CD14-positive monocyte (primary cell): ENCODE measurements around the gene SCGB1D2. TPM values are rescaled to one million over a fixed set of nuclear protein-coding genes. Genes with fewer than 3 reads are reported as not detected.

Experiments
- DNase-seq, 3 donors: peaks; one replicate each; pipeline ENCODE4 v3.0.0-alpha.2; 2011 to 2022
- H2AFZ ChIP-seq: 2 replicates; pipeline ENCODE4 v1.6.0; 2012; ENCODE audit warnings: mild to moderate bottlenecking, low read depth, low read length, inconsistent platforms; ENCODE audit not compliant: insufficient read depth, poor library complexity, severe bottlenecking
- H3K27ac ChIP-seq, 2 donors: 1 replicate in 1 of 2; 2 replicates in 1 of 2; pipeline ENCODE4 v1.5.1; 2012 to 2013; ENCODE audit warnings: low read length in 2 of 2, control low read depth in 1 of 2, inconsistent platforms in 1 of 2, low read depth in 1 of 2, mild to moderate bottlenecking in 1 of 2
- H3K27me3 ChIP-seq, 2 donors: one replicate each; pipeline versions ENCODE4 v1.6.0 to v1.6.1; 2011 to 2013; ENCODE audit warnings: low read length in 2 of 2; ENCODE audit not compliant: control insufficient read depth in 2 of 2, insufficient read depth in 2 of 2
- H3K36me3 ChIP-seq, 2 donors: replicated peaks in 1 of 2; 1 replicate in 1 of 2; 2 replicates in 1 of 2; pipeline versions ENCODE4 v1.5.1 to v1.6.1; 2012 to 2013; ENCODE audit warnings: low read length in 2 of 2, control low read depth in 1 of 2, inconsistent platforms in 1 of 2, mild to moderate bottlenecking in 1 of 2; ENCODE audit not compliant: insufficient read depth in 2 of 2, control insufficient read depth in 1 of 2
- H3K4me1 ChIP-seq, 2 donors: 1 replicate in 1 of 2; 2 replicates in 1 of 2; pipeline versions ENCODE4 v1.5.1 to v1.6.1; 2012 to 2013; ENCODE audit warnings: low read length in 2 of 2, control low read depth in 1 of 2, inconsistent platforms in 1 of 2, mild to moderate bottlenecking in 1 of 2, moderate library complexity in 1 of 2; ENCODE audit not compliant: insufficient read depth in 2 of 2, control insufficient read depth in 1 of 2
- H3K4me2 ChIP-seq: replicated peaks from 2 replicates; pipeline ENCODE3; 2012; ENCODE audit warnings: low read length, moderate library complexity, mild to moderate bottlenecking; ENCODE audit not compliant: poor library complexity, severe bottlenecking; ENCODE audit errors: extremely low read depth
- H3K4me3 ChIP-seq, 3 experiments: fragments of 200-600 bp in 1 of 3; sonication (generic) in 1 of 3; replicated peaks in 1 of 3; 1 replicate in 2 of 3; 2 replicates in 1 of 3; pipeline ENCODE4 v1.5.1; 2011 to 2013; ENCODE audit warnings: low read length in 3 of 3, mild to moderate bottlenecking in 3 of 3, control low read depth in 2 of 3, low read depth in 2 of 3, inconsistent platforms in 1 of 3, moderate library complexity in 1 of 3
- H3K79me2 ChIP-seq: 2 replicates; pipeline ENCODE4 v1.6.0; 2012; ENCODE audit warnings: mild to moderate bottlenecking, control low read depth, inconsistent platforms, low read length, moderate library complexity; ENCODE audit not compliant: insufficient read depth
- H3K9ac ChIP-seq: 2 replicates; pipeline ENCODE4 v1.6.0; 2017; ENCODE audit warnings: low read length, mild to moderate bottlenecking; ENCODE audit not compliant: insufficient read depth, poor library complexity, severe bottlenecking
- H3K9me3 ChIP-seq, 2 donors: replicated peaks in 1 of 2; 1 replicate in 1 of 2; 2 replicates in 1 of 2; pipeline versions ENCODE4 v1.5.1 to v1.6.1; 2012 to 2013; ENCODE audit warnings: low read length in 2 of 2, control low read depth in 1 of 2; ENCODE audit not compliant: control insufficient read depth in 1 of 2, insufficient read depth in 1 of 2
- H4K20me1 ChIP-seq: 2 replicates; pipeline ENCODE4 v1.6.0; 2012; ENCODE audit warnings: mild to moderate bottlenecking, low read length, control low read depth, moderate library complexity; ENCODE audit not compliant: insufficient read depth
- H3K27ac Mint-ChIP-seq, 7 donors: one replicate each; pipeline ENCODE4 v1.8.0; 2020; ENCODE audit warnings: mild to moderate bottlenecking in 7 of 7, mixed read lengths in 7 of 7, moderate library complexity in 6 of 7, inconsistent platforms in 2 of 7
- H3K27me3 Mint-ChIP-seq, 3 donors: one replicate each; pipeline ENCODE4 v1.8.0; 2021 to 2022; ENCODE audit warnings: low read depth in 3 of 3, mild to moderate bottlenecking in 3 of 3, mixed read lengths in 3 of 3, moderate library complexity in 3 of 3, inconsistent platforms in 1 of 3
- H3K36me3 Mint-ChIP-seq, 2 donors: one replicate each; pipeline ENCODE4 v1.8.0; 2020; ENCODE audit warnings: mixed read lengths in 2 of 2, inconsistent platforms in 1 of 2, mild to moderate bottlenecking in 1 of 2
- H3K4me1 Mint-ChIP-seq: one replicate; pipeline ENCODE4 v1.8.0; 2020; ENCODE audit warnings: mild to moderate bottlenecking, mixed read lengths
- H3K4me3 Mint-ChIP-seq, 2 donors: one replicate each; pipeline ENCODE4 v1.8.0; 2020; ENCODE audit warnings: mild to moderate bottlenecking in 2 of 2, mixed read lengths in 2 of 2, moderate library complexity in 1 of 2
- H3K9me3 Mint-ChIP-seq, 7 donors: one replicate each; pipeline ENCODE4 v1.8.0; 2020 to 2022; ENCODE audit warnings: mixed read lengths in 7 of 7, mild to moderate bottlenecking in 6 of 7, moderate library complexity in 6 of 7, inconsistent platforms in 2 of 7
- CTCF ChIP-seq: fragments of 200-600 bp; IDR thresholded peaks from one replicate; pipeline ENCODE4 v1.8.0; 2022; ENCODE audit warnings: antibody characterized with exemption, mild to moderate bottlenecking
- WGBS: methylation state at CpG from one replicate; pipeline ENCODE4 v1.1.5; 2013; ENCODE audit warnings: missing lambda C conversion rate; ENCODE audit not compliant: insufficient coverage; 5-methylcytosine and 5-hydroxymethylcytosine counted together
- intact Hi-C, 2 donors: fragments of 100-400 bp; cut with micrococcal nuclease; formaldehyde crosslinking; loops; one replicate each; pipeline versions ENCODE4 v1.15.0 to v1.15.1; 2023
- polyA plus RNA-seq, 3 donors: library from polyadenylated mRNA; depleted of rRNA in 1 of 3; unstranded in 2 of 3; stranded (reverse) in 1 of 3; fragments of 300-500 nt in 2 of 3; fragments of >200 nt in 1 of 3; fragmentation: Illumina TruSeq in 2 of 3; gene quantifications; 1 replicate in 2 of 3; 2 replicates in 1 of 3; pipeline ENCODE4 v1.2.3, GENCODE V29; 2012 to 2021

The SCGB1D2 gene
- polyA plus RNA-seq, 3 donors: not detected

- no peaks in the 10 kb centered on the region for H3K4me1 Mint-ChIP-seq
- no peak overlapping the region for H3K4me3 Mint-ChIP-seq
- Histone ChIP-seq H3K4me2 (no peak overlapping the region), H3K79me2 (no peaks in the 10 kb centered on the region), H3K9ac (no peak overlapping the region), H2AFZ (no peak overlapping the region), H3K4me1 (no peaks in the 10 kb centered on the region), H3K36me3 (no peaks in the 10 kb centered on the region), H3K27ac (no peak overlapping the region), H4K20me1 (no peaks in the 10 kb centered on the region), H3K9me3 (peaks cover 24 to 29% of the 10 kb centered on the region in 2 donors), H3K4me3 (no peak overlapping the region), H3K27me3 (peaks cover 0 to 3% of the 10 kb centered on the region in 2 donors)
- intact Hi-C loops: no loop called here
- no peaks in the 10 kb centered on the region for H3K36me3 Mint-ChIP-seq
- peaks cover 11 to 37% (median 30%) of the 10 kb centered on the region in 7 donors for H3K9me3 Mint-ChIP-seq
- 100% methylated on average over 1 of the region's 2 CpGs for WGBS
- H3K27ac Mint-ChIP-seq: no peak overlapping the region
- H3K27me3 Mint-ChIP-seq: peaks cover 11 to 25% (median 19%) of the 10 kb centered on the region in 3 donors
- TF ChIP-seq CTCF: no peak
- no peak for DNase-seq
Observed at GRCh38 chr11:62256281-62256680, 14.2 kb downstream of the SCGB1D2 start.

GRCh38 chr11:62260261-62260953 lies 18.4 kb downstream of the SCGB1D2 start:
- WGBS: 83% methylated on average over 4 of the region's 6 CpGs
- no peak for DNase-seq
- Histone ChIP-seq H4K20me1 (no peaks in the 10 kb centered on the region), H3K4me2 (no peak overlapping the region), H3K9me3 (no peaks in the 10 kb centered on the region), H3K27ac (no peak overlapping the region), H2AFZ (no peak overlapping the region), H3K79me2 (no peaks in the 10 kb centered on the region), H3K9ac (no peak overlapping the region), H3K27me3 (peaks cover under 1 to 6% of the 10 kb centered on the region in 2 donors), H3K4me3 (no peak overlapping the region), H3K36me3 (no peaks in the 10 kb centered on the region), H3K4me1 (no peaks in the 10 kb centered on the region)
- Mint-ChIP-seq H3K9me3 (peaks cover 0 to 2% (median 0%) of the 10 kb centered on the region in 7 donors), H3K27ac (no peak overlapping the region), H3K27me3 (peaks cover 16 to 24% (median 17%) of the 10 kb centered on the region in 3 donors), H3K4me1 (no peaks in the 10 kb centered on the region), H3K4me3 (no peak overlapping the region), H3K36me3 (no peaks in the 10 kb centered on the region)
- no peak for TF ChIP-seq CTCF
- intact Hi-C loops: no loop called here
